Suppressor macrophage treated with lipopolysaccharide for 4 hours (primary cell): ENCODE measurements around the gene CHFR.
"Not testable (repeated sequence)": the region's sequence is repeated elsewhere in the genome, so short reads cannot be mapped to it uniquely, and the experiment has no call there.

Experiments used
- DNase-seq: peaks from one replicate; pipeline ENCODE4 v3.0.0-alpha.2; 2020

The CHFR gene

DNA sequence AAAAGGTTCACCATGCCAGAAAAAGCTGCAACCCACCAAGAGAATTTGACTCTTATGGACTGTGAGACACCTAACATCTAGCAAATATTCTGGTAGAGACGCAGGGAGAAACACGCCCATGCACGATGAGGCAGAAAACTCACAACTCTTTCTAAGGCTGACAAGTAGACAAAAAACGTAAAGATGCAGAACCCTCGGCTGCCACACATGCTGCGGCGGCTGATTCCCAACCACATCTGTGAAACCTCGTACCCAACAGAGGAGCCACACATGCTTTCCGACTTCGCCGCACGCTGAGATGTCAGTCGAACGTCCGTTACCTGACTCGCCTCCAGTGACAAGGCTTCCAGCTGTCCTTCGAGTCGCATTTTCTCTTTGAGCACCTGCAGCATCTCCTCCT is 80.5 kb downstream of the CHFR start:
- DNase-seq: no peak

DNA sequence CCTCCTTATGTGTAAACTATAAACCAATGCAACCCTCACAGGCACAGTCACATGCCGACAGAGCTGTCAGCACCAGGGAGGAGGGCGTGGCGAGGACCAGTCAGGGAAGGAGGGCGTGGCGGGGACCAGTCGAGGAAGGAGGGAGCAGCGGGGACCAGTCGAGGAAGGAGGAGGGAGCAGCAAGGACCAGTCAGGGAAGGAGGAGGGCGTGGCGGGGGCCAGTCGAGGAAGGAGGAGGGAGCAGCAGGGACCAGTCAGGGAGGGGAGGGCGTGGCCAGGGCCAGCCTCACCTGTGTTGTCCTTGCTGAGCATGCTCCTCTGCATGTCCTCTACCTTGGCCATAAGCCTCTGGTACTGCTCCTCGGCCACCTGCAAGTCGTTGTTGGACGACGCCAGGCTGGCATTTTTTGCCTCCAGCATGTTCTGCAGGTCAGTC is 83.0 kb downstream of the CHFR start:
- DNase-seq: no peak

DNA sequence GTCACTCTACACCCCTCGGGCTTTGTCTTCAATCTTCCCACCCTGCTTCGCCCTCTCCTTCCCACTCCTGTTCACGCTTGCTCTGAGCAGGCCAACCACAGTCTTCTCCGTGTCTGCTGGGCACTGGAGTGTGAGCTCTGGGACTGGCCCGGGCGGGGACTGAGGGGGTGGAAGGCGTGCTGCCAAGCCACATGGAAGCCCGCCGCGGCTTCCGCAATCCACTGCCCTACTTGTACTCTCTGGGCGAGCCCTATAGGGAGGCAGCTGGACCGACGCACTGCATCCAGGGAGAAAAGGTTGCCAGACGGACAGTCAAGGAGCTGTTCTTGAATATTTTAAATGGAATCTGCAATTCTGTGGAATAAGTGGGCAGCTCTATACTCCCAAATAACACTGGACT is 83.5 kb downstream of the CHFR start:
- DNase-seq: no peak

DNA sequence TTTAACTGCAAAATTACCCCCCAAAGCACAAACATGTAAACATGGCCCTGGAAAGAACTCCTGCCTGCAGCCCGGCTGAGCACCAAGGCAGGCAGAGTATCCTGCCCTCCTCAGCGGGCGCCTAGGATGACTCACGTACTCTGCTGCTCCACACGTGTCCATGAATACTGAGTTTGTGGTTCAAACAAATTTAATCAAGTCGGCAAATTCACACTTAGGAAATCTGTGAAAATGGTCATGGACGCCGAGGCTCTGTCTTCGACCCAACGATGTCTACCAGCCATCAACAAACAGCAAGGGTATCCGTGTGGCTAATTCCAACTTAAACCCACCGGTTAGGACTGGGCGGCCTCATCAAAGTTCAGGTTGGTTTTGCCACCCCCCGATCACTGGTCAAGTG is 84.3 kb downstream of the CHFR start:
- DNase-seq: no peak

DNA sequence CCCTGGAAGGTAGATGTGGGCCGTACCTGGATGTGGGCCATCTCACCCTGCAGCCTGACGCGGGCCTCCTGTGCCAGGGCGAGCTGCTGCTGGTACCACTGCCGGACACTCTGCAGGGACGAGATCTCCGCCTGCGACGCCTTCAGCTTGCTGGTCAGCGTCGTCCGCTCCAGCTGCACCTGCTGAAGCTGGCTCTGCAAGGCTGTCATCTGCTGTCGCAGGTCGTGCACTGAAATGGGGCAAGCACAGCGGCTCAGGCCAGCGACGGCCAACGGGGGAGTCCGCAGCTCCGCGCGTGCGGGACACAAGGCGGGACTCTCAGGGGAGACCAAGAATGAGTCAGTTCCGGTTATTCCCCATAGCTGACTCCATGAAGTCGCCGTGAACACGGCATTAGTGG is 85.7 kb downstream of the CHFR start:
- no peak for DNase-seq

DNA sequence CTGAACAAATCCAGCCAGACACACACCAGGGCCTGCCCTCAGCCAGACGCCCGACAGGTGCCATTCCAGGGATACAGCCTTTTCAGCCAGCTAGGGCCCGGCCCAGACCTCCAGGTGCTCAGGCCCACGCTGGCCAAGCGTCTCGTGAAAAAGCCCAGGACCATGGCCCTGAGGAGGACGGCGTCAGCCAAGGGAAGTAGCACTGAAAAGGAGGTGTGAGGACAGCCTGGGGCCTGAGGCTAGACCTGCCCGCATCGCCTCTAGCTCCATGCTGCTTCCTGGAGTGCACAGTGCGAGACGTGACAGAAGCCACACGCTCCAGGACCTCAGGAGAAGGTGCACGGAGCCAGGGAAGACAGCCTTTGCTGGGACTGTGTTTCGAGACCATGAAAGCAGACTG is 88.6 kb downstream of the CHFR start:
- DNase-seq: no peak

DNA sequence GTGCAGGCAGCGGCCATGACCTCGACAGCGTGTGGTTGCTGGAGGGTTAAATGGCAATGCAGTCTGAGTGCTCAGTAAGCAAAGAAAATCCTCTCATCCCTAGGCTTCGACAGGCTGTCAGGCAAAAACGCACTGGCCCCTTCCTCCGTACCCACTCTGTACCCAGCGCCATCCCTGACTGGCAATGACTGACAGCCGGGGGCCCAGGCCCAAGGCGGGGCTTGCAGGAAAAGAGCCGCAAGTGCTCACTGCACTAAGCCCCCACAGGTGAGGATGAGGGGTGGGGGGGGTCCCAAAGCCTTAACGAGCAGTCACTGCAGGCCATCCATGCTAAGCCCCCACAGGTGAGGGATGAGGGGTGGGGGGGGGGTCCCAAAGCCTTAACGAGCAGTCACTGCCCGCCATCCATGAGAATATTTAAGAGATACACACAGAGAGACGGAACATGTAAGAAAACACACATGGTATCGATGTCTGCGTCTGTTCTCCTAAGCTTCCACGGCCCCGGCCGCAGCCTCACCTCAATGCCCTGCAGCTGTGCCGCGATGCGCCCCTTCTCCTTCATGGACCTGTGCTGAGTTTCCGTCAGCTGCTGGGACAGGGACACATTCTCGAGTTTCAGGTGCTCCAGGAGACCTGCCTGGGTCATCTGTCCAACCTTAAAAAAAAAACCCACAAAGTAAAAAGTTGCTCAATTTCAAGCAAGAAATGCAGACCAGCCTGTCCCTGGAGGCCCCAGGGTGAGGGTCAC is 89.4 kb downstream of the CHFR start:
- DNase-seq: no peak

DNA sequence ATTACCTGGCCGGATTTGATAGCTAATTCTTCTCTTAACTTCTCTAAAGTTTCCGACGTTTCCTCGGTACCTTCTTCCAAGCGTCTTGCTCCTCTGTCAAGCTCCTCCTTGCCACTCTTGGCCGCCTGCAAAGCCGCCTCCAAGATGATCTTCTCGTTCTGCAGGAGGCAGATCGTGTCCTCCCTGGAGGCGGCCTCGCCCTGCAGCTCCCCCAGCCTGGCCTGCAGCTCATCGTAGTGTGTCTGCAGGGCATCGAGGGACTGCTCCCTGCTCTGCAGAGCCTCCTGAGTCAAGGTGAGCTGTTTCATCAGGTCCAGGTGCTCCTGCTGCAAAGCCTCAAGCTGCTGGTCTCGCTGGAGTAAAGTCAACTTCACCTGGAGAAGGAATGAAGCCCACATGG is 91.6 kb downstream of the CHFR start:
- no peak for DNase-seq

DNA sequence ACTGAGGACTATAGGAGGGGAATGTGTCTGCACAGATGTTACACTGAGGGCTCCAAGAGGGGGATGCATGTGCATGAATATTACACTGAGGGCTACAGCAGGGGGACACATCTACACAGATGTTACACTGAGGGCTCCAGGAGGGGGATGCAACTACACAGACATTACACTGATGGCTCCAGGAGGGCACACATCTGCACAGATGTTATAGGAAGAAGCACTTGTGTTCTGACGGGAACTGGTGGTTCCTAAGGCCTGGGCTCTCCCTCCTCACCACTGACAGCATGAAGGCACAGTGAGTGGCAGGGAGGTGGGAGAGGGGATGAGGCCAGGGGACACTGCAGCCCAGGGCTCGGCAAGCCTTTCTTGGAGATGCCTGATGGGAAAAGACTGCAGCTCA is 95.5 kb downstream of the CHFR start:
- not testable (repeated sequence) for DNase-seq

DNA sequence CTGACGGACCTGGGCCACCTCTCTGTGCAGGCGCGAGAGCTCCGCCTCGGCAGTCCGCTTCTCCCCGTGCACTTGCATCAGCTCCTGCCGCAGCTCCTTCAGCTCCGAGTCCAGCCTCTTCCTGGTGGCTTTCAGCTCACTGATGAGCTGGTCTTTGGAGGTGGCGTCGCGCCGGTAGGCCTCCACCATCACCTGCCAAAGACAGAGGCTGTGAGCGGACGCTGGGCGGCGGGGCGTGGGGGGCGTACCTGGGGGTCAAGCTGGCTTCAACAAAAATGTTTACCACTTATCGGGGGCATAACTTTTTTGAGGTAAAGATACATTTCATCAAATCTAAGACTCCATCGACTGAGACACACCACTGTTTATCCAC is 98.3 kb downstream of the CHFR start:
- DNase-seq: no peak

DNA sequence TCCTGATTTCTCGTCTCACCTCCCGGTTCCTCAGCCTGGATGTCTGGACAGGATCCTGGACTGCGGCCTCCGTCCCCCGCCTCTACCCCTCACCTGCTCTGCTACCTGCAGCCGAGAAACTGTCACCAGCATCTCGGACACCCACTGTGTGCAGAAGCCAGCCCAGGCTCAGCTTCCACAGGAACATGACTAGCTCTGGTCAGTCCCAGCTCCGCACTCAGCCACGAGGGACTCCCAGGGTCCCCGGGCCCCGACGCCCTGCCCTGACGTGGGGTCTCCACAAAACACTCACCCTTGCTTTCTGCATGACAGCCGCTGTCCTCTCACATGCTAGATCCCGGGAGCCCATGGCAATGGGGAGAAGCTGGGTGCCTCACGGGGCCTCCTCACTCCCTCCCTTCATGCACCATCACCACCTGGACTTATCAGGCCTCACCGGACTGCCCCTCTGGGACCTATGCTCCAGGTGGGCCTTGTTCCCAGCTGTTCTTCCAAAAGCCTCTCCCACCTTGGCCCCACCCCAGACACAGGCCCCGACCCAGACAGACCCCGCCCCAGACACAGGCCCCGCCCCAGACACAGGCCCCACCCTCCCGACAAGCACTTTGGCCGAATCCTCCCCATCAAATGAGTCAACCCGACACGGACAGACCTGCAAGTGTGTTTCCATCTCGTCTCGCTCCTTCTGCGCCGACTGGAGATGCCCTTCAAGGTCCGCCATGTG is 98.9 kb downstream of the CHFR start:
- no peak for DNase-seq

DNA sequence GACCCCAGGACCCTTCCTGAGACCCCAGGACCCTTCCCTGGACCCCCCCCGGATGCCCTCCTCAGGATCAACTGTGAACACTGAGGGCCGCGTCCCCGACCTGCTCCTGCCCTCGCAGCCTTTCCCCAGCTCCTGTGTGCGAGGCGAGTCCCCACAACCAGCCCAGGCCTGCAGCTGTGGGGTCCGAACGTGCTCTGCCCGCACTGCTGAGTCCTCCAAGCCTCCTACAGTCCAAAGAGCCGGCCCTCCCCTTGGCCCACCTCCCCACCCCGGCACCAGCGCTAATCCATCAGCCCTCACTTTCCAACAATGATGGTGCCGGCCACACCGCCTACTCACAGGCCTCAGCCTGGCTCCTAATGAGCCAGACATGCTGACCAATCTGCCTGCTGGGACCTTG is 99.5 kb downstream of the CHFR start:
- no peak for DNase-seq

DNA sequence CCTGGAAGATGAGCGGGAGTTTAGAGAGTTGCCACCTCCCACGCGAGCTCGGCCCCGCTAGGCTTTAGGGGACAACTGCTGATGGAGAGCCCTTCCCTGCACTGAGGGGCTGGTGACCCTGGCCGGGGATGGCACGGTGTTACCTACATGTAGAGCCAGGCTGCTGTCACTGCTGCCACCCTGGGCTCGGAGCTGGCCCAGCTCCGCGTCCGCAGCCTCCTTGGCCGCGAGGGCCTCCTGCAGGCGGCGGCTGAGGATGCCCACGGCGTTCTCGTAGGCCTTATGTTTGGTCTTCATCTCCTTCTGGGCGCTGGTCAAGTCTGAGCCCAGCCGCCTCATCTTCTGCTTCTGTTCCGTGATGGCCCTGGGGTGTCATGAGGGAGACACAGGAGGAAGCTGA is 101.2 kb downstream of the CHFR start:
- DNase-seq: no peak

DNA sequence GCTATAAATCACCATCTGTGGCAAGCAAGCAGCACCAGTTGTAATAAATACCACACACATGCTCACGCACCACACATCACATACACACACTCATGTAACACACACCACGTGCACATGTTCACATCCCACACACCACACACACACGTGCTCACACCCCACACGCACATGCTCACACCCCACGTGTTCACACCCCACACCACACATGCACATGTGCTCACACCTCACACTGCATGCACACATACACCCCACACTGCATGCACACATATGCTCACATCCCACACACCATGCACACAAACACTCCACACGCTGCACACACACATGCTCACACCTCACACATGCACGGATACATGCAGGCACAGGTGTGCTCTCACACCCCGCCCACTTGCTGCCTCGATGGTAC is 102.8 kb downstream of the CHFR start:
- DNase-seq: no peak

DNA sequence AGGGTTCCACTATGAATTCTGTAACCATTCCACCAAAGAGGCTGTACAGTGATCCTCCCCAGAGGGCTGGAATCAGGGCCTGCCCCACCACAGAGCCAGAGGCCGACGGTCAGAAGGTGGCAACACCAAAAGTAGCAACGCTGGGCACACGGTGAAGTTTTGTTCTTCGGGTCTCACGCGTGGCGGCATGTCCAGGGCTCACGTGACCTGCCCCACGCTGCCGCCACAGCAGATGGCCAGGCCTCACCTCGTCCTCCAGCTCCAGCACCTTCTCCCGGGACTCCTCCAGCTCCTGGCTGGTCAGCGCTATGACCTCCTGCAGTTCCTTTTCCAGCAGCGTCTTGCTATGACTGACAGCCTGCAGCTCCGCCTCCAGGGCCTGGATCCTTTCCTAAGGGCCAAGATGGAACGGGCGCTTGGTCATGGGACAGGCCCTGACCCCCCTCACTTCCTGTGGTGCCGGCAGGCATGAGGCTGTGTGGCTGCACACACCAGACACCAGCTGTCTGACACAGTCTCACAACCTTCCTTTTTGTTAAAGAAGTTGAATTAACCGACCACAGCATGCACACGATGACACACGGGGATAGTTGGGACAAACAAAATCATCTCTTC is 103.4 kb downstream of the CHFR start:
- no peak for DNase-seq
